HG02981 (cell line): ENCODE results near the gene MAPT.

ENCODE experiments used
- ATAC-seq: cut with Tn5 transposase; IDR thresholded peaks from one replicate; pipeline ENCODE4 v1.9.1; 2021; ENCODE audit warnings: mild to moderate bottlenecking, moderate library complexity; ENCODE audit not compliant: unreplicated experiment

The MAPT gene

GRCh38 chr17:45894022-45894784 lies at the start of gene MAPT:
Gene MAPT (plus strand): TSS chr17:45894554. CDS start chr17:45962338, 67,784 bp downstream.
- peak; percentile 64 for ATAC-seq

- ATAC-seq, result no peak
Observed at GRCh38 chr17:45844695-45845375, 49.5 kb upstream of the MAPT start, which contains the start of gene SPPL2C. Gene SPPL2C (plus strand): TSS chr17:45844881. CDS start chr17:45844907, 26 bp downstream.

GRCh38 chr17:45845376-45846185 lies 48.8 kb upstream of the MAPT start:
- no peak for ATAC-seq

- no peak for ATAC-seq
Observed at GRCh38 chr17:45846223-45846622, 48.1 kb upstream of the MAPT start.

- ATAC-seq, result no peak
Observed at GRCh38 chr17:45846646-45847045, 47.7 kb upstream of the MAPT start.

- ATAC-seq, result no peak
Observed at GRCh38 chr17:45847101-45847500, 47.3 kb upstream of the MAPT start.

- ATAC-seq, result no peak
Observed at GRCh38 chr17:45847747-45848146, 46.6 kb upstream of the MAPT start.

GRCh38 chr17:45848405-45848804 lies 45.9 kb upstream of the MAPT start:
- ATAC-seq, result no peak

- no peak for ATAC-seq
Observed at GRCh38 chr17:45848868-45849535, 45.4 kb upstream of the MAPT start.

GRCh38 chr17:45849536-45849990 lies 44.8 kb upstream of the MAPT start:
- ATAC-seq, result no peak

GRCh38 chr17:45850011-45850410 lies 44.3 kb upstream of the MAPT start:
- ATAC-seq, result no peak

- no peak for ATAC-seq
Observed at GRCh38 chr17:45850468-45850867, 43.9 kb upstream of the MAPT start.

- ATAC-seq, result no peak
Observed at GRCh38 chr17:45851022-45851421, 43.3 kb upstream of the MAPT start.

- ATAC-seq, result no peak
Observed at GRCh38 chr17:45851464-45851863, 42.9 kb upstream of the MAPT start.

- ATAC-seq, result no peak
Observed at GRCh38 chr17:45851873-45852272, 42.5 kb upstream of the MAPT start.

GRCh38 chr17:45852535-45853297 lies 41.6 kb upstream of the MAPT start:
- ATAC-seq, result no peak

- ATAC-seq, result no peak
Observed at GRCh38 chr17:45854209-45854608, 40.1 kb upstream of the MAPT start.

- no peak for ATAC-seq
Observed at GRCh38 chr17:45855691-45856336, 38.5 kb upstream of the MAPT start.

- no peak for ATAC-seq
Observed at GRCh38 chr17:45857977-45858708, 36.2 kb upstream of the MAPT start.
